NCI-H1436 treated with DMSO at 0.1 percent for 48 hours (cell line): ENCODE data around the gene PTPRF.
"Not testable (repeated sequence)": the region's sequence is repeated elsewhere in the genome, so short reads cannot be mapped to it uniquely, and the experiment has no call there.

ENCODE experiments used
- DNase-seq: peaks from one replicate; lab custom pipeline; 2025; lab: John Stamatoyannopoulos, UW

The PTPRF gene

GRCh38 chr1:43634721-43635120 lies 104.0 kb downstream of the PTPRF start:
- no peak for DNase-seq

GRCh38 chr1:43636006-43636641 lies 105.4 kb downstream of the PTPRF start:
- no peak for DNase-seq

- no peak for DNase-seq
Observed at GRCh38 chr1:43637267-43637666, 106.6 kb downstream of the PTPRF start.

GRCh38 chr1:43638381-43638780 lies 107.7 kb downstream of the PTPRF start:
- DNase-seq = not testable (repeated sequence)

GRCh38 chr1:43639976-43640794 lies 109.5 kb downstream of the PTPRF start:
- no peak for DNase-seq

- no peak for DNase-seq
Observed at GRCh38 chr1:43644558-43644957, 113.9 kb downstream of the PTPRF start.

- no peak for DNase-seq
Observed at GRCh38 chr1:43645461-43645860, 114.8 kb downstream of the PTPRF start.

- not testable (repeated sequence) for DNase-seq
Observed at GRCh38 chr1:43647331-43647730, 116.6 kb downstream of the PTPRF start.

GRCh38 chr1:43648221-43648847 lies 117.7 kb downstream of the PTPRF start:
- no peak for DNase-seq

GRCh38 chr1:43648876-43649477 lies 118.3 kb downstream of the PTPRF start:
- DNase-seq = no peak

GRCh38 chr1:43650310-43651085 lies 119.8 kb downstream of the PTPRF start:
- peak; percentile 95 for DNase-seq

GRCh38 chr1:43651188-43651587 lies 120.5 kb downstream of the PTPRF start:
- DNase-seq = no peak

- DNase-seq = no peak
Observed at GRCh38 chr1:43651902-43652301, 121.2 kb downstream of the PTPRF start.

- DNase-seq = no peak
Observed at GRCh38 chr1:43653339-43653738, 122.7 kb downstream of the PTPRF start.

GRCh38 chr1:43653893-43654292 lies 123.2 kb downstream of the PTPRF start:
- no peak for DNase-seq

- DNase-seq = no peak
Observed at GRCh38 chr1:43655953-43656352, 125.3 kb downstream of the PTPRF start.

GRCh38 chr1:43659212-43660166 lies 128.8 kb downstream of the PTPRF start:
- no peak for DNase-seq

GRCh38 chr1:43660355-43660754 lies 129.7 kb downstream of the PTPRF start:
- no peak for DNase-seq

GRCh38 chr1:43664369-43664768 lies 133.7 kb downstream of the PTPRF start:
- no peak for DNase-seq

- no peak for DNase-seq
Observed at GRCh38 chr1:43666608-43667007, 135.9 kb downstream of the PTPRF start.

GRCh38 chr1:43668956-43669355 lies 138.3 kb downstream of the PTPRF start:
- no peak for DNase-seq
